HepG2 (cell line): ENCODE data around the gene MTA3. TPM values are rescaled to one million over a fixed set of nuclear protein-coding genes. Genes with fewer than 3 reads are reported as not detected.
"Not testable (repeated sequence)": the region's sequence is repeated elsewhere in the genome, so short reads cannot be mapped to it uniquely, and the experiment has no call there.

Experiments used
- ATAC-seq: fragments of 200-7000 bp; cut with Tn5 transposase; 3 replicates; pipeline ENCODE4 v1.9.1; 2020; ENCODE audit warnings: mild to moderate bottlenecking, moderate library complexity
- BruUV-seq: library from RNA; stranded (reverse); fragments of 400-500 nt; replicated peaks from 2 replicates; lab custom pipeline; 2021; lab: Mats Ljungman, UMichigan
- CTCF ChIA-PET: fragments of 300-600 bp; formaldehyde crosslinking; extraction: SDS; loops from one replicate; lab custom pipeline; 2021; ENCODE audit warnings: low total read pairs, inconsistent platforms, low intra/inter-chr PET ratio; lab: Yijun Ruan, JAX
- POLR2A ChIA-PET: fragments of 350-600 bp; sonication (Branson Sonifier 250); formaldehyde crosslinking; loops from one replicate; lab custom pipeline; 2020; ENCODE audit warnings: antibody characterized with exemption, inconsistent platforms; lab: Yijun Ruan, JAX
- DNase-seq: peaks from one replicate; pipeline ENCODE4 v3.0.0-alpha.2; 2015; ENCODE audit warnings: low spot score
- FAIRE-seq: peaks from 3 replicates; lab custom pipeline; 2011; peaks lifted over from hg19 to GRCh38; lab: Jason Lieb, UNC
- H2AFZ ChIP-seq: one replicate; pipeline ENCODE4 v1.6.1; 2011; ENCODE audit warnings: low read length, inconsistent platforms
- H3K27ac ChIP-seq: fragments of 300-600 bp; 3 replicates; pipeline ENCODE4 v1.8.0; 2011; ENCODE audit warnings: mixed run types, mild to moderate bottlenecking, mixed read lengths, low read length, inconsistent platforms; ENCODE audit not compliant: insufficient read depth; ENCODE audit errors: extremely low read length
- H3K27me3 ChIP-seq, 2 experiments: fragments of 200-600 bp in 1 of 2; 2 replicates in 1 of 2; 3 replicates in 1 of 2; pipeline versions ENCODE4 v1.6.0 to v1.8.0; 2011; ENCODE audit warnings: low read length in 2 of 2, mild to moderate bottlenecking in 2 of 2, moderate library complexity in 2 of 2, inconsistent platforms in 1 of 2; ENCODE audit not compliant: insufficient read depth in 2 of 2, control insufficient read depth in 1 of 2
- H3K36me3 ChIP-seq, 2 experiments: fragments of 200-600 bp in 1 of 2; replicated peaks in 1 of 2; 2 replicates in 1 of 2; 3 replicates in 1 of 2; pipeline versions ENCODE4 v1.5.1 to v1.8.0; 2011; ENCODE audit warnings: low read length in 2 of 2, inconsistent platforms in 1 of 2; ENCODE audit not compliant: insufficient read depth in 2 of 2, control insufficient read depth in 1 of 2
- H3K4me1 ChIP-seq: 2 replicates; pipeline ENCODE4 v1.5.1; 2012; ENCODE audit warnings: low read length, inconsistent platforms; ENCODE audit not compliant: insufficient read depth
- H3K4me2 ChIP-seq: 2 replicates; pipeline ENCODE4 v1.6.0; 2011; ENCODE audit warnings: low read depth, low read length, inconsistent platforms
- H3K4me3 ChIP-seq, 3 experiments: fragments of 200-600 bp in 1 of 3; sonication (generic), shearing (Covaris generic) in 1 of 3; replicated peaks in 1 of 3; 2 replicates each; pipeline ENCODE4 v1.5.1; 2011 to 2016; ENCODE audit warnings: low read length in 3 of 3, inconsistent platforms in 2 of 3, low read depth in 2 of 3, mild to moderate bottlenecking in 2 of 3, control low read depth in 1 of 3, mixed read lengths in 1 of 3; ENCODE audit not compliant: insufficient read depth in 1 of 3
- H3K79me2 ChIP-seq: one replicate; pipeline ENCODE4 v1.6.1; 2011; ENCODE audit warnings: low read length, inconsistent platforms; ENCODE audit not compliant: insufficient read depth
- H3K9ac ChIP-seq: 2 replicates; pipeline ENCODE4 v1.6.0; 2011; ENCODE audit warnings: mild to moderate bottlenecking, low read depth, low read length, inconsistent platforms; ENCODE audit not compliant: insufficient read depth
- H3K9me3 ChIP-seq: 2 replicates; pipeline ENCODE4 v1.5.1; 2012; ENCODE audit warnings: mild to moderate bottlenecking, low read length
- H4K20me1 ChIP-seq: 2 replicates; pipeline ENCODE4 v1.6.0; 2011; ENCODE audit warnings: inconsistent platforms, mild to moderate bottlenecking, low read length, moderate library complexity; ENCODE audit not compliant: insufficient read depth
- AGO2 ChIP-seq: fragments of 200-400 bp; formaldehyde crosslinking; optimal IDR thresholded peaks from 2 replicates; pipeline ENCODE3; 2017; ENCODE audit warnings: mild to moderate bottlenecking, low read depth, low read length, moderate library complexity
- ARHGAP35 ChIP-seq: sonication (generic); formaldehyde crosslinking; IDR thresholded peaks from 2 replicates; pipeline ENCODE4 v1.9.0; 2022; ENCODE audit warnings: mild to moderate bottlenecking, inconsistent platforms, moderate library complexity, missing genetic modification reagents, borderline replicate concordance
- ATAD3A ChIP-seq: sonication (generic); formaldehyde crosslinking; IDR thresholded peaks from 2 replicates; pipeline ENCODE4 v1.4.0; 2020; ENCODE audit warnings: missing genetic modification reagents
- CHCHD3 ChIP-seq: sonication (generic); formaldehyde crosslinking; IDR thresholded peaks from 2 replicates; pipeline ENCODE4 v1.8.0; 2022; ENCODE audit warnings: mild to moderate bottlenecking, missing genetic modification reagents, moderate library complexity
- DPF2 ChIP-seq: sonication (generic); formaldehyde crosslinking; IDR thresholded peaks from 2 replicates; pipeline ENCODE4 v1.4.0; 2020; ENCODE audit warnings: mild to moderate bottlenecking, low read depth, missing genetic modification reagents, borderline replicate concordance
- FOXP4 ChIP-seq: sonication (generic); formaldehyde crosslinking; IDR thresholded peaks from 2 replicates; pipeline ENCODE4 v1.4.0; 2020; ENCODE audit warnings: missing genetic modification reagents
- HNRNPK ChIP-seq: fragments of 200-400 bp; formaldehyde crosslinking; IDR thresholded peaks from 2 replicates; pipeline ENCODE4 v1.6.1; 2018; ENCODE audit warnings: low read length, low read depth, moderate library complexity, mild to moderate bottlenecking; ENCODE audit not compliant: poor library complexity, severe bottlenecking
- JDP2 ChIP-seq: sonication (generic); formaldehyde crosslinking; IDR thresholded peaks from 2 replicates; pipeline ENCODE4 v1.8.1; 2022; ENCODE audit warnings: missing genetic modification reagents, borderline replicate concordance
- MATR3 ChIP-seq: sonication (generic); formaldehyde crosslinking; IDR thresholded peaks from 2 replicates; pipeline ENCODE4 v1.4.0; 2020; ENCODE audit warnings: missing genetic modification reagents
- MAZ ChIP-seq, 2 experiments: sonication (generic) in 1 of 2; formaldehyde crosslinking in 1 of 2; IDR thresholded peaks; 2 replicates each; pipeline versions ENCODE4 v1.5.0 to v1.6.1; 2012 to 2020; ENCODE audit warnings: low read depth in 2 of 2, mild to moderate bottlenecking in 2 of 2, borderline replicate concordance in 1 of 2, improper control_type of control experiment in 1 of 2, low read length in 1 of 2, missing genetic modification reagents in 1 of 2, moderate library complexity in 1 of 2
- MTF2 ChIP-seq: sonication (generic); formaldehyde crosslinking; IDR thresholded peaks from 2 replicates; pipeline ENCODE4 v1.5.0; 2020; ENCODE audit warnings: missing genetic modification reagents, borderline replicate concordance
- MYPOP ChIP-seq: sonication (generic); formaldehyde crosslinking; IDR thresholded peaks from 2 replicates; pipeline ENCODE4 v1.8.1; 2023; ENCODE audit warnings: mild to moderate bottlenecking, moderate library complexity, missing genetic modification reagents
- NPAS2 ChIP-seq: sonication (generic); formaldehyde crosslinking; IDR thresholded peaks from 2 replicates; pipeline ENCODE4 v1.8.0; 2022; ENCODE audit warnings: mild to moderate bottlenecking, missing genetic modification reagents, borderline replicate concordance
- RBFOX2 ChIP-seq: fragments of 200-400 bp; formaldehyde crosslinking; IDR thresholded peaks from 2 replicates; pipeline ENCODE4 v1.6.1; 2017; ENCODE audit warnings: low read depth, mild to moderate bottlenecking, low read length
- ZFX ChIP-seq: sonication (generic); formaldehyde crosslinking; IDR thresholded peaks from 2 replicates; pipeline ENCODE4 v1.4.0; 2020; ENCODE audit warnings: mild to moderate bottlenecking, low read depth, missing genetic modification reagents, moderate library complexity
- ZNF451 ChIP-seq: sonication (generic); formaldehyde crosslinking; IDR thresholded peaks from 2 replicates; pipeline ENCODE4 v1.5.0; 2020; ENCODE audit warnings: mild to moderate bottlenecking, missing genetic modification reagents
- ZNF780A ChIP-seq: sonication (generic); formaldehyde crosslinking; IDR thresholded peaks from 2 replicates; pipeline ENCODE4 v1.8.0; 2022; ENCODE audit warnings: mild to moderate bottlenecking, missing genetic modification reagents, moderate library complexity
- WGBS: methylation state at CpG from one replicate; pipeline ENCODE4 v1.1.6; 2017; ENCODE audit warnings: low lambda C conversion rate; 5-methylcytosine and 5-hydroxymethylcytosine counted together
- in situ Hi-C: cut with HindIII; loops from 2 replicates; pipeline ENCODE4 v1.10.0; 2017; ENCODE audit warnings: low pct_unique_long_range_greater_than_20kb; ENCODE audit not compliant: extremely low pct_ligation_motif_present
- intact Hi-C: fragments of 100-400 bp; cut with micrococcal nuclease; formaldehyde crosslinking; loops from one replicate; pipeline ENCODE4 v1.10.0; 2022; ENCODE audit not compliant: unreplicated experiment
- polyA plus RNA-seq, 8 experiments: library from polyadenylated mRNA; depleted of rRNA in 3 of 8; stranded (reverse) in 7 of 8; unstranded in 1 of 8; fragments of >200 nt; fragmentation: Illumina TruSeq in 4 of 8; extraction: Trizol in 4 of 8; gene quantifications; 2 replicates each; pipeline versions ENCODE4 v1.2.1 to v1.2.3, GENCODE V29; 2011 to 2016; ENCODE audit warnings: low read depth in 4 of 8, missing spikeins in 1 of 8, mixed read lengths in 1 of 8; ENCODE audit not compliant: insufficient read depth in 1 of 8
- total RNA-seq, 5 experiments: library from RNA; depleted of rRNA; stranded (reverse); fragments of >200 nt; fragmentation: Illumina TruSeq; extraction: Trizol; gene quantifications; 2 replicates each; pipeline ENCODE4 v1.2.3, GENCODE V29; 2016; ENCODE audit warnings: low read depth in 1 of 5

MTA3 gene
- total and polyA plus RNA-seq, 2 of the 13 experiments (the other 11 are each of a cell fraction or from before 2014, with no cell fraction given), result 48.8 to 77.8 TPM

GRCh38 chr2:42618972-42619371 is 50.5 kb downstream of the MTA3 start:
- Histone ChIP-seq H3K4me2 (no peak overlapping the region), H3K4me1 (peaks cover 24% of the 10 kb centered on the region), H3K79me2 (peaks cover 3% of the 10 kb centered on the region), H2AFZ (no peak overlapping the region), H3K4me3 (no peak overlapping the region), H4K20me1 (no peaks in the 10 kb centered on the region), H3K27ac (no peak overlapping the region), H3K36me3 (peaks cover 10 to 26% of the 10 kb centered on the region in 2 experiments), H3K9ac (no peak overlapping the region), H3K9me3 (no peaks in the 10 kb centered on the region), H3K27me3 (no peaks in the 10 kb centered on the region)
- WGBS, result 78% methylated on average over 2 of the region's 2 CpGs
- FAIRE-seq, result no peak
- TF ChIP-seq ZNF451, result no peak
- TF ChIP-seq ATAD3A (CRISPR knock-in tag), result no peak
- no peak for TF ChIP-seq MATR3 (CRISPR knock-in tag)
- TF ChIP-seq ZNF780A (CRISPR knock-in tag), result no peak
- TF ChIP-seq HNRNPK, result no peak
- no peak for TF ChIP-seq AGO2
- no peak for TF ChIP-seq RBFOX2
- no peak for TF ChIP-seq MTF2 (CRISPR knock-in tag)
- TF ChIP-seq CHCHD3, result no peak
- no peak for TF ChIP-seq NPAS2 (CRISPR knock-in tag)
- TF ChIP-seq MYPOP, result no peak
- no peak for TF ChIP-seq MAZ (IDR thresholded peaks at IDR 0.05; ENCODE audit: borderline replicate concordance, low read depth, low read length)
- no peak for TF ChIP-seq MAZ (CRISPR knock-in tag; IDR thresholded peaks at IDR 0.05; ENCODE audit: low read depth)
- no peak for TF ChIP-seq FOXP4 (CRISPR knock-in tag)
- TF ChIP-seq DPF2 (CRISPR knock-in tag), result no peak
- no peak for TF ChIP-seq ARHGAP35 (CRISPR knock-in tag)
- TF ChIP-seq JDP2 (CRISPR knock-in tag), result no peak
- TF ChIP-seq ZFX, result no peak
- no peak for DNase-seq
- ATAC-seq, result no peak
- POLR2A ChIA-PET, result no interaction called here
- no TSS peak for BruUV-seq
- CTCF ChIA-PET, result no interaction called here
- intact Hi-C loops, result no loop called here
- in situ Hi-C loops, result no loop called here

GRCh38 chr2:42621626-42622025 is 53.2 kb downstream of the MTA3 start:
- H2AFZ ChIP-seq, POLR2A ChIA-PET, H3K27me3 ChIP-seq, H4K20me1 ChIP-seq, H3K4me2 ChIP-seq, H3K4me3 ChIP-seq, BruUV-seq, in situ Hi-C loops, H3K9me3 ChIP-seq, H3K79me2 ChIP-seq, DNase-seq, H3K27ac ChIP-seq, CTCF ChIA-PET, ATAC-seq, H3K9ac ChIP-seq, H3K4me1 ChIP-seq, FAIRE-seq: not testable (repeated sequence)
- peaks cover 5 to 23% of the 10 kb centered on the region in 2 experiments for H3K36me3 ChIP-seq
- intact Hi-C loops, result loop anchor here (1.0 kb wide), 1 partner anchor 9 kb away; no protein-coding TSS in a partner anchor
- 92% methylated on average over 26 of the region's 26 CpGs for WGBS
